Hepatocyte (in vitro differentiated cells): ENCODE data around the gene PDZD11. TPM values are rescaled to one million over a fixed set of nuclear protein-coding genes. Genes with fewer than 3 reads are reported as not detected.

Source experiments
- DNase-seq: peaks from one replicate; pipeline ENCODE4 v3.0.0-alpha.2; 2016; ENCODE audit warnings: low spot score
- H2AFZ ChIP-seq: fragments of 200-600 bp; sonication (generic); 2 replicates; pipeline ENCODE4 v1.6.0; 2016; ENCODE audit warnings: antibody characterized with exemption, mild to moderate bottlenecking
- H3K27ac ChIP-seq: fragments of 200-600 bp; sonication (generic); 2 replicates; pipeline ENCODE4 v1.5.1; 2016; ENCODE audit warnings: mild to moderate bottlenecking
- H3K27me3 ChIP-seq: fragments of 200-600 bp; sonication (generic); 2 replicates; pipeline ENCODE4 v1.6.1; 2016
- H3K36me3 ChIP-seq: fragments of 200-600 bp; sonication (generic); replicated peaks from 2 replicates; pipeline ENCODE4 v1.5.1; 2016; ENCODE audit warnings: low read depth; ENCODE audit not compliant: insufficient read depth
- H3K4me1 ChIP-seq: fragments of 200-600 bp; sonication (generic); 2 replicates; pipeline ENCODE4 v1.5.1; 2016; ENCODE audit warnings: mild to moderate bottlenecking, moderate library complexity; ENCODE audit not compliant: insufficient read depth
- H3K4me2 ChIP-seq: fragments of 200-600 bp; sonication (generic); 2 replicates; pipeline ENCODE4 v1.6.0; 2016
- H3K4me3 ChIP-seq: fragments of 200-600 bp; sonication (generic); 2 replicates; pipeline ENCODE4 v1.5.1; 2016; ENCODE audit warnings: mild to moderate bottlenecking
- H3K79me2 ChIP-seq: fragments of 200-600 bp; sonication (generic); 2 replicates; pipeline ENCODE4 v1.6.0; 2017; ENCODE audit warnings: mild to moderate bottlenecking
- H3K9me2 ChIP-seq: fragments of 200-600 bp; sonication (generic); replicated peaks from 2 replicates; pipeline ENCODE4 v1.6.0; 2017; ENCODE audit warnings: mild to moderate bottlenecking; ENCODE audit not compliant: insufficient read depth
- H3K9me3 ChIP-seq: fragments of 200-600 bp; sonication (generic); 2 replicates; pipeline ENCODE4 v1.5.1; 2016; ENCODE audit warnings: low read depth, mild to moderate bottlenecking
- H4K20me1 ChIP-seq: fragments of 200-600 bp; sonication (generic); 2 replicates; pipeline ENCODE4 v1.6.0; 2016; ENCODE audit warnings: mild to moderate bottlenecking; ENCODE audit not compliant: insufficient read depth, poor library complexity, severe bottlenecking
- CTCF ChIP-seq: fragments of 200-600 bp; sonication (generic); IDR thresholded peaks from 2 replicates; pipeline ENCODE4 v1.5.1; 2016; ENCODE audit warnings: antibody characterized with exemption, mild to moderate bottlenecking; ENCODE audit not compliant: poor library complexity
- EZH2 ChIP-seq: fragments of 200-600 bp; sonication (generic); IDR thresholded peaks from 2 replicates; pipeline ENCODE4 v1.6.1; 2016; ENCODE audit warnings: antibody characterized with exemption, mild to moderate bottlenecking, borderline replicate concordance
- EZH2phosphoT487 ChIP-seq: fragments of 200-600 bp; sonication (generic); IDR thresholded peaks from one replicate; pipeline ENCODE4 v1.6.1; 2018; ENCODE audit warnings: antibody characterized with exemption, mild to moderate bottlenecking, low read depth, moderate library complexity; ENCODE audit not compliant: unreplicated experiment, severe bottlenecking
- WGBS: methylation state at CpG from one replicate; pipeline ENCODE4 v1.1.6; 2016; ENCODE audit warnings: low lambda C conversion rate; ENCODE audit errors: missing lambda C conversion rate; 5-methylcytosine and 5-hydroxymethylcytosine counted together
- polyA plus RNA-seq: library from polyadenylated mRNA; unstranded; fragments of >200 nt; fragmentation: Nextera tagmentation; extraction: Ambion mirVana; gene quantifications from 2 replicates; pipeline ENCODE4 v1.2.1, GENCODE V29; 2016
- total RNA-seq: library from RNA; depleted of rRNA; stranded (reverse); fragments of >200 nt; gene quantifications from 2 replicates; pipeline ENCODE4 v1.2.3, GENCODE V29; 2014

PDZD11 gene
- total and polyA plus RNA-seq, 2 experiments from 2014 or later, result 38.8 to 52.5 TPM

- peaks cover 12% of the 10 kb centered on the region for H3K4me1 ChIP-seq
- H3K4me3 ChIP-seq, result no peak overlapping the region
- no peaks in the 10 kb centered on the region for H3K79me2 ChIP-seq
- H3K4me2 ChIP-seq, result no peak overlapping the region
- 50% methylated on average over 1 of the region's 1 CpG for WGBS
- no peaks in the 10 kb centered on the region for H4K20me1 ChIP-seq
- DNase-seq, result no peak
- no peaks in the 10 kb centered on the region for H3K9me3 ChIP-seq
- H3K27ac ChIP-seq, result peak overlapping the region; percentile 90
- TF ChIP-seq CTCF (no peak), EZH2 (no peak), EZH2phosphoT487 (no peak)
- no peaks in the 10 kb centered on the region for H3K36me3 ChIP-seq
- H2AFZ ChIP-seq, result no peak overlapping the region
- no peaks in the 10 kb centered on the region for H3K9me2 ChIP-seq
- H3K27me3 ChIP-seq, result no peaks in the 10 kb centered on the region
These were observed 35.7 kb downstream of the PDZD11 start for GRCh38 chrX:70254063-70254400.

- H3K4me2 ChIP-seq, result no peak overlapping the region
- H3K27me3 ChIP-seq, result no peaks in the 10 kb centered on the region
- no peaks in the 10 kb centered on the region for H4K20me1 ChIP-seq
- H3K4me3 ChIP-seq, result no peak overlapping the region
- no peaks in the 10 kb centered on the region for H3K79me2 ChIP-seq
- WGBS, result 64% methylated on average over 3 of the region's 3 CpGs
- no peak for TF ChIP-seq EZH2
- no peak for TF ChIP-seq CTCF
- TF ChIP-seq EZH2phosphoT487, result no peak
- H3K9me2 ChIP-seq, result no peaks in the 10 kb centered on the region
- no peaks in the 10 kb centered on the region for H3K9me3 ChIP-seq
- DNase-seq, result no peak
- peaks cover 12% of the 10 kb centered on the region for H3K4me1 ChIP-seq
- H3K36me3 ChIP-seq, result no peaks in the 10 kb centered on the region
- peak overlapping the region; percentile 90 for H3K27ac ChIP-seq
- no peak overlapping the region for H2AFZ ChIP-seq
These were observed 36.2 kb downstream of the PDZD11 start for GRCh38 chrX:70253377-70254062.

GRCh38 chrX:70252491-70252890, 37.2 kb downstream of the PDZD11 start:
- peak overlapping the region; percentile 90 for H3K27ac ChIP-seq
- 75% methylated on average over 2 of the region's 2 CpGs for WGBS
- no peaks in the 10 kb centered on the region for H4K20me1 ChIP-seq
- TF ChIP-seq CTCF (no peak), EZH2phosphoT487 (no peak), EZH2 (no peak)
- no peak overlapping the region for H3K4me2 ChIP-seq
- H2AFZ ChIP-seq, result no peak overlapping the region
- H3K36me3 ChIP-seq, result no peaks in the 10 kb centered on the region
- peaks cover 12% of the 10 kb centered on the region for H3K4me1 ChIP-seq
- DNase-seq, result no peak
- H3K9me3 ChIP-seq, result no peaks in the 10 kb centered on the region
- no peaks in the 10 kb centered on the region for H3K27me3 ChIP-seq
- no peaks in the 10 kb centered on the region for H3K79me2 ChIP-seq
- H3K4me3 ChIP-seq, result no peak overlapping the region
- H3K9me2 ChIP-seq, result no peaks in the 10 kb centered on the region
